Measurements from ENCODE around the gene TENM4.

The TENM4 gene

GRCh38 chr11:78656984-78657383, 783.8 kb downstream of the TENM4 start:
- TF ChIP-seq LEF1 (IDR thresholded peaks at IDR 0.05; ENCODE audit: borderline replicate concordance) (no peak), L3MBTL2 (conservative IDR thresholded peaks at IDR 0.05) (no peak), ARNT (IDR thresholded peaks at IDR 0.05) (no peak)
- TF ChIP-seq, protein P1, sequence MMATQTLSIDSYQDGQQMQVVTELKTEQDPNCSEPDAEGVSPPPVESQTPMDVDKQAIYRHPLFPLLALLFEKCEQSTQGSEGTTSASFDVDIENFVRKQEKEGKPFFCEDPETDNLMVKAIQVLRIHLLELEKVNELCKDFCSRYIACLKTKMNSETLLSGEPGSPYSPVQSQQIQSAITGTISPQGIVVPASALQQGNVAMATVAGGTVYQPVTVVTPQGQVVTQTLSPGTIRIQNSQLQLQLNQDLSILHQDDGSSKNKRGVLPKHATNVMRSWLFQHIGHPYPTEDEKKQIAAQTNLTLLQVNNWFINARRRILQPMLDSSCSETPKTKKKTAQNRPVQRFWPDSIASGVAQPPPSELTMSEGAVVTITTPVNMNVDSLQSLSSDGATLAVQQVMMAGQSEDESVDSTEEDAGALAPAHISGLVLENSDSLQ (IDR thresholded peaks at IDR 0.05): no peak
- ChIA-PET POLR2A (no interaction called here), CTCF (interaction anchor here (2.0 kb wide), 1 partner anchor 11 kb away, joined by 11 read pairs; no protein-coding TSS in a partner anchor)
- DNase-seq (ENCODE audit: extremely low spot score): no peak

- no peak for DNase-seq (ENCODE audit: extremely low spot score)
- POLR2A ChIA-PET: no interaction called here
- CTCF ChIA-PET: interaction anchor here (0.6 to 2.0 kb wide), 2 partner anchors 10 to 579 kb away, joined by 6 to 11 read pairs; no protein-coding TSS in a partner anchor
- no peak for TF ChIP-seq LEF1 (IDR thresholded peaks at IDR 0.05; ENCODE audit: borderline replicate concordance)
- no peak for TF ChIP-seq ZNF384 (IDR thresholded peaks at IDR 0.05)
- TF ChIP-seq CTBP1 (IDR thresholded peaks at IDR 0.05; ENCODE audit: borderline replicate concordance): no peak
- TF ChIP-seq SUZ12 (IDR thresholded peaks at IDR 0.05): no peak
- TF ChIP-seq NFRKB (IDR thresholded peaks at IDR 0.05): no peak
- no peak for TF ChIP-seq FOXM1 (IDR thresholded peaks at IDR 0.05; ENCODE audit: borderline replicate concordance)
- no peak for TF ChIP-seq BHLHE40 (IDR thresholded peaks at IDR 0.05; ENCODE audit: borderline replicate concordance)
- TF ChIP-seq FOXK2 (IDR thresholded peaks at IDR 0.05): no peak
- no peak for TF ChIP-seq L3MBTL2 (conservative IDR thresholded peaks at IDR 0.05)
- no peak for TF ChIP-seq TARDBP (IDR thresholded peaks at IDR 0.05)
- TF ChIP-seq FOXA1 (IDR thresholded peaks at IDR 0.05): no peak
- no peak for TF ChIP-seq HDGF (IDR thresholded peaks at IDR 0.05; ENCODE audit: borderline replicate concordance)
- TF ChIP-seq, protein P1 (IDR thresholded peaks at IDR 0.05): no peak
- no peak for TF ChIP-seq SP1 (IDR thresholded peaks at IDR 0.05)
- no peak for TF ChIP-seq ARNT (IDR thresholded peaks at IDR 0.05)
- no peak for TF ChIP-seq ELF4 (IDR thresholded peaks at IDR 0.05)
Observed at GRCh38 chr11:78656327-78656726, 784.5 kb downstream of the TENM4 start.

DNA sequence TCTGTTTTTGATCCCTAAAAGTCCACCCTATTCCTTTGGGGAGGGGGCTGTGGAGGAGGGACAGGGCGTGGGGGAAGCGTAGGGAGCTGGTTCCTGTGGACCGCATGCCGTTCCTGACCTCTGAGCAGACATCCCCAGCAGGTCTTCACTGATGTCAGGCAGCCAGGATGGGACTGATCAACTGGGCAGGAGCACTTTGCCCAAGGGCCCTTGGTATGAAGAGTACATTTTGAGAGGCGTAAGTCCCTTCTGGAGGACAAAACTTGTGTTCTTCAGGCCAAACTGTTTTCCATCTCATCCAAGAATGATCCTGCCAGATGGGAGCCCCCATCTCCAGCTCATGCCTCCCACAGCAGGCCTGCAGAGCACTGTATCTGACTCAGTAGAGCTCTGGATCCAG, 785.3 kb downstream of the TENM4 start:
- TF ChIP-seq ELF4 (IDR thresholded peaks at IDR 0.05) (no peak), SP1 (IDR thresholded peaks at IDR 0.05) (no peak)
- CTCF ChIA-PET: interaction anchor here (0.6 to 2.0 kb wide), 2 partner anchors 10 to 580 kb away, joined by 6 to 11 read pairs; no protein-coding TSS in a partner anchor
- no peak for DNase-seq (ENCODE audit: extremely low spot score)
- POLR2A ChIA-PET: no interaction called here

GRCh38 chr11:78654866-78655265, 786.0 kb downstream of the TENM4 start:
- ChIA-PET POLR2A (no interaction called here), CTCF (interaction anchor here (2.0 kb wide), 1 partner anchor 9 kb away, joined by 11 read pairs; no protein-coding TSS in a partner anchor)
- DNase-seq (ENCODE audit: extremely low spot score): no peak
- TF ChIP-seq, protein P1 (IDR thresholded peaks at IDR 0.05): no peak
- TF ChIP-seq NFRKB (IDR thresholded peaks at IDR 0.05): no peak
- TF ChIP-seq BHLHE40 (IDR thresholded peaks at IDR 0.05; ENCODE audit: borderline replicate concordance): no peak
- TF ChIP-seq FOXA1 (IDR thresholded peaks at IDR 0.05): no peak
- TF ChIP-seq HDGF (IDR thresholded peaks at IDR 0.05; ENCODE audit: borderline replicate concordance): no peak
- TF ChIP-seq FOXK2 (IDR thresholded peaks at IDR 0.05): no peak

DNA sequence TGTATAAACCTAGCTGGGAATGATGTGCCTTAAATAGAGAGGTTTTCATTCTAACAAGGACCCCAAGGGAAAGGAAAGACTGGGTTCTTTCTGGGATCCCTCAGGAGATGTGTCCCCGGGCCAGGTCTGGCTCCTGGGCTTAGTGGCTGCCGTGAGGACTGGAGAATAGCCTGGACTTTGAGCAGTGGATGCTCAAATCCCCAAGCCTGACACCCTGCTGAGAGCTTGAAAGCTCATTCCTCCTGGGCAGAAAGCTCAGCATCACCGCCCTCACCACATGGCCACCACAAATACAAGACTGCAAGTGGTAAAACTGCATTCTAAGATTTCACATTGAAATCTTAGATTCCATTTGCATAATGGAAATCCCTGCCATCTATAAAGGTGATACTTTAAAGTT, 786.8 kb downstream of the TENM4 start:
- POLR2A ChIA-PET: no interaction called here
- CTCF ChIA-PET: interaction anchor here (0.8 kb wide), 1 partner anchor 62 kb away, joined by 4 read pairs; no protein-coding TSS in a partner anchor
- DNase-seq (ENCODE audit: extremely low spot score): no peak
- no peak for TF ChIP-seq HDGF (IDR thresholded peaks at IDR 0.05; ENCODE audit: borderline replicate concordance)

DNA sequence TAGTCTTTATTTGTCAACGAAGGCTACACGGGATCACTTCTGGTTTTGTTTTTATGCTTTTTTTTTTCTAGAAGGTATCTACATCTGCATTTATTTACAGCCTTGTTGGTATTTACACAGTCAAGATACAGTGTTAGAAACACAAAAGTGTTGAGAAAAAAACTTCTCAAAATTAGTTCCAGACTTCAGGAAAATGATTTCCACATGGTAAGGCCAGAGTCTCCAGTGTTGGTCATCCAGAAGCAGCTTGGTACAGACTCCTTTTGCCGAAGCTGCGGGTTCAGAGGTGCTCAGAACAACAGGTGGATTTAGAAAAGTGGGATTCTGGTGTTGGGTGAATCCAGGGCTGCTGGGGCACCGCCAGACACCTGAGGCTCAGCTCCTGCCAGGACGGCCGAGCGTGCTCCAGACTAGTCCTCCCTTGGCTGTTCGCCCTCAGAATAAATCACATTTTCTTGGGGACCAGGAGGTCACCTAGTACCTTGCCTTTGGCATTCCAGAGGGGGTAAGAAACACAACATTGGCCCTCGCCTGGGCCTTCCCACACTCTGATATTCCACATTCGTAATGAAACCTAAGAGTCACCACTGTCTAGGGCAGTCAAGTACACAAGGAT, 787.4 kb downstream of the TENM4 start:
- CTCF ChIA-PET: interaction anchor here (0.8 kb wide), 1 partner anchor 62 kb away, joined by 4 read pairs; no protein-coding TSS in a partner anchor
- TF ChIP-seq ELF4 (IDR thresholded peaks at IDR 0.05) (no peak), CTBP1 (IDR thresholded peaks at IDR 0.05; ENCODE audit: borderline replicate concordance) (no peak), ZNF384 (IDR thresholded peaks at IDR 0.05) (no peak), SP1 (IDR thresholded peaks at IDR 0.05) (no peak), NFRKB (IDR thresholded peaks at IDR 0.05) (no peak), SUZ12 (IDR thresholded peaks at IDR 0.05) (no peak), BHLHE40 (IDR thresholded peaks at IDR 0.05; ENCODE audit: borderline replicate concordance) (no peak), FOXA1 (IDR thresholded peaks at IDR 0.05) (no peak), TARDBP (IDR thresholded peaks at IDR 0.05) (no peak), L3MBTL2 (conservative IDR thresholded peaks at IDR 0.05) (no peak)
- TF ChIP-seq, protein P1 (IDR thresholded peaks at IDR 0.05): no peak
- DNase-seq (ENCODE audit: extremely low spot score): no peak
- POLR2A ChIA-PET: no interaction called here

All from HEK293T (cell line).